GM23248 (cell line): Measurements from ENCODE around the gene TMEM39B.

Experiments used
- EZH2 ChIP-seq: fragments of 200-600 bp; sonication (generic); IDR thresholded peaks from 2 replicates; pipeline ENCODE4 v1.6.1; 2018; ENCODE audit warnings: antibody characterized with exemption, mild to moderate bottlenecking; ENCODE audit not compliant: insufficient read depth, poor library complexity, severe bottlenecking
- EZH2phosphoT487 ChIP-seq: fragments of 200-600 bp; sonication (generic); IDR thresholded peaks from 2 replicates; pipeline ENCODE4 v1.6.1; 2018; ENCODE audit warnings: antibody characterized with exemption, moderate library complexity, mild to moderate bottlenecking, low read depth; ENCODE audit not compliant: insufficient read depth

DNA sequence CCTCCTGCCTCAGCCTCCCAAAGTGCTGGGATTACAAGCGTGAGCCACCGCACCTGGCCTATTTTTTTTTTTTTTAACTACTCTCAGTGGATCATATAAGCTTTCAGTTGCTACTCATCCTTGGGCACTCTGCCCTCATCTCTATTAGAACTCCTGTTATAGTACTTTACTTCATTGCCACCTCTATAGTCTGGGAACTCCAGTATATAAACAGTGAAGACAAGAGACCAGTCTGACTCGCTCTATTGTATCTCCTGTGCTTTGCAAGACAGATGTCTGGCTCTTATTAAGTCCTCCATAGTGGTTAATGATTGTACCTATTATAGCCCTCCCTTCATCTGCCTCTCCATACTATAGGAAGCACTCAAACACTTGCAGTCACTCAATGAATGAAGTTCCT lies 44.0 kb upstream of the TMEM39B start:
- TF ChIP-seq EZH2phosphoT487, result no peak
- TF ChIP-seq EZH2, result no peak
